Endothelial cell of umbilical vein (primary cell): ENCODE results near the gene AOC1. TPM values are rescaled to one million over a fixed set of nuclear protein-coding genes. Genes with fewer than 3 reads are reported as not detected.

Experiments used
- BruUV-seq: library from RNA; stranded (reverse); fragments of 400-500 nt; replicated peaks from 2 replicates; lab custom pipeline; 2021; lab: Mats Ljungman, UMichigan
- CTCF ChIA-PET: fragments of 300-600, 350-600 bp; sonication (Branson Sonifier 250); formaldehyde crosslinking; loops from one replicate; lab custom pipeline; 2021; ENCODE audit warnings: antibody characterized with exemption, inconsistent platforms; lab: Charles Lee
- POLR2A ChIA-PET: fragments of 300-600, 350-600 bp; sonication (Branson Sonifier 250); formaldehyde crosslinking; loops from one replicate; lab custom pipeline; 2021; ENCODE audit warnings: antibody characterized with exemption, inconsistent platforms; lab: Charles Lee
- DNase-seq: peaks from one replicate; pipeline ENCODE4 v3.0.0-alpha.2; 2011; ENCODE audit warnings: low read depth, low spot score
- FAIRE-seq: peaks from 2 replicates; lab custom pipeline; 2011; peaks lifted over from hg19 to GRCh38; lab: Jason Lieb, UNC
- H2AFZ ChIP-seq: 2 replicates; pipeline ENCODE4 v1.6.0; 2012; ENCODE audit warnings: low read depth, low read length, control low read depth, inconsistent platforms
- H3K27ac ChIP-seq: 2 replicates; pipeline ENCODE4 v1.5.1; 2011; ENCODE audit warnings: low read depth, mild to moderate bottlenecking, control low read depth, low read length, moderate library complexity; ENCODE audit not compliant: insufficient read depth
- H3K27me3 ChIP-seq, 2 experiments: 2 replicates each; pipeline versions ENCODE4 v1.6.0 to v1.6.1; 2011; ENCODE audit warnings: low read length in 2 of 2, mixed read lengths in 1 of 2; ENCODE audit not compliant: control insufficient read depth in 2 of 2, insufficient read depth in 2 of 2
- H3K36me3 ChIP-seq, 2 experiments: 2 replicates in 1 of 2; 3 replicates in 1 of 2; pipeline ENCODE4 v1.5.1; 2011; ENCODE audit warnings: low read length in 2 of 2, mild to moderate bottlenecking in 1 of 2, moderate library complexity in 1 of 2; ENCODE audit not compliant: control insufficient read depth in 2 of 2, insufficient read depth in 2 of 2; ENCODE audit errors: extremely low read depth in 1 of 2
- H3K4me1 ChIP-seq: 3 replicates; pipeline ENCODE4 v1.5.1; 2011; ENCODE audit warnings: mild to moderate bottlenecking, low read length; ENCODE audit not compliant: control insufficient read depth, insufficient read depth; ENCODE audit errors: extremely low read depth
- H3K4me2 ChIP-seq: 2 replicates; pipeline ENCODE4 v1.6.1; 2011; ENCODE audit warnings: low read length, control low read depth, mixed read lengths; ENCODE audit not compliant: insufficient read depth
- H3K4me3 ChIP-seq, 3 experiments: fragments of 200-600 bp in 1 of 3; sonication (generic), shearing (Covaris generic) in 1 of 3; replicated peaks in 1 of 3; 2 replicates each; pipeline ENCODE4 v1.5.1; 2011 to 2016; ENCODE audit warnings: control low read depth in 3 of 3, low read length in 3 of 3, mild to moderate bottlenecking in 2 of 3, inconsistent platforms in 1 of 3, low read depth in 1 of 3, moderate library complexity in 1 of 3; ENCODE audit not compliant: insufficient read depth in 1 of 3
- H3K79me2 ChIP-seq: 2 replicates; pipeline ENCODE4 v1.6.0; 2012; ENCODE audit warnings: low read length, inconsistent platforms; ENCODE audit not compliant: control insufficient read depth, insufficient read depth
- H3K9ac ChIP-seq: replicated peaks from 2 replicates; pipeline ENCODE3; 2011; ENCODE audit warnings: low read length, control low read depth; ENCODE audit not compliant: insufficient read depth; ENCODE audit errors: extremely low read depth
- H3K9me1 ChIP-seq: replicated peaks from 3 replicates; pipeline ENCODE4 v1.6.0; 2011; ENCODE audit warnings: mild to moderate bottlenecking, low read length; ENCODE audit not compliant: control insufficient read depth, insufficient read depth; ENCODE audit errors: extremely low read depth
- H3K9me3 ChIP-seq: replicated peaks from 2 replicates; pipeline ENCODE4 v1.5.1; 2012; ENCODE audit warnings: low read length, inconsistent platforms; ENCODE audit not compliant: control insufficient read depth, insufficient read depth
- H4K20me1 ChIP-seq: replicated peaks from 2 replicates; pipeline ENCODE3; 2011; ENCODE audit warnings: mild to moderate bottlenecking, low read length; ENCODE audit not compliant: control insufficient read depth, insufficient read depth; ENCODE audit errors: extremely low read depth
- EZH2 ChIP-seq: IDR thresholded peaks from 2 replicates; pipeline ENCODE4 v1.6.1; 2012; ENCODE audit warnings: borderline replicate concordance, low read depth, mild to moderate bottlenecking, moderate library complexity, low read length, inconsistent platforms; ENCODE audit not compliant: severe bottlenecking
- FOS ChIP-seq: IDR thresholded peaks from 2 replicates; pipeline ENCODE4 v1.6.1; 2011; ENCODE audit warnings: mild to moderate bottlenecking, low read length, moderate library complexity, borderline replicate concordance; ENCODE audit not compliant: insufficient read depth
- GATA2 ChIP-seq: IDR thresholded peaks from 2 replicates; pipeline ENCODE4 v1.7.0; 2011; ENCODE audit warnings: low read depth, mild to moderate bottlenecking, moderate library complexity, mixed read lengths, low read length; ENCODE audit not compliant: insufficient read length, insufficient read depth
- JUN ChIP-seq: IDR thresholded peaks from 2 replicates; pipeline ENCODE4 v1.6.1; 2011; ENCODE audit warnings: borderline replicate concordance, low read depth; ENCODE audit not compliant: insufficient read length, insufficient read depth
- MYC ChIP-seq: IDR thresholded peaks from one replicate; pipeline ENCODE4 v1.6.1; 2011; ENCODE audit warnings: mild to moderate bottlenecking, low read depth, low read length
- POLR2A ChIP-seq: IDR thresholded peaks from 2 replicates; pipeline ENCODE4 v1.6.1; 2012; ENCODE audit warnings: low read depth, mild to moderate bottlenecking, control low read depth, low read length
- POLR2AphosphoS5 ChIP-seq: IDR thresholded peaks from 2 replicates; pipeline ENCODE4 v1.6.1; 2012; ENCODE audit warnings: low read depth, mild to moderate bottlenecking, control low read depth, low read length, moderate library complexity; ENCODE audit not compliant: insufficient read depth
- dilution Hi-C: fragments of 300-500 bp; cut with MboI; formaldehyde crosslinking; loops from one replicate; pipeline ENCODE4 v1.15.0; 2019; ENCODE audit warnings: low sequenced_read_pairs; ENCODE audit not compliant: extremely low pct_ligation_motif_present
- intact Hi-C: fragments of 100-400 bp; cut with micrococcal nuclease; formaldehyde crosslinking; loops from one replicate; pipeline ENCODE4 v1.10.0; 2022
- polyA plus RNA-seq, 4 experiments: library from polyadenylated mRNA; depleted of rRNA in 3 of 4; stranded (reverse) in 3 of 4; unstranded in 1 of 4; fragments of >200 nt; gene quantifications; 2 replicates each; pipeline versions ENCODE4 v1.2.1 to v1.2.3, GENCODE V29; 2011 to 2012; ENCODE audit warnings: missing spikeins in 1 of 4
- total RNA-seq: library from RNA; stranded (reverse); gene quantifications from 2 replicates; pipeline ENCODE4 v1.2.3, GENCODE V29; 2021
- TF ChIP-seq, protein P1 (sequence below), 2 donors: IDR thresholded peaks; 1 replicate in 1 of 2; 2 replicates in 1 of 2; pipeline ENCODE4 v1.5.1; 2011; ENCODE audit warnings: low read length in 2 of 2, mild to moderate bottlenecking in 2 of 2, moderate library complexity in 2 of 2, control low read depth in 1 of 2, inconsistent platforms in 1 of 2, low read depth in 1 of 2; ENCODE audit not compliant: insufficient read depth in 1 of 2; ENCODE audit errors: extremely low read depth in 1 of 2
- TF ChIP-seq, protein P2 (sequence below): IDR thresholded peaks from 2 replicates; pipeline ENCODE4 v1.6.1; 2011; ENCODE audit not compliant: insufficient read depth, insufficient read length

The AOC1 gene
- total and polyA plus RNA-seq, 2 donors (not counting 3 experiments of a cell fraction or from before 2014, with no cell fraction given) = not detected

GRCh38 chr7:150869467-150869866, 17.1 kb downstream of the AOC1 start:
- H3K9me1 ChIP-seq = no peaks in the 10 kb centered on the region
- intact Hi-C loops (no loop called here), dilution Hi-C loops (no loop called here)
- no peak for TF ChIP-seq POLR2AphosphoS5
- no peaks in the 10 kb centered on the region for H3K4me1 ChIP-seq
- no peaks in the 10 kb centered on the region for H3K36me3 ChIP-seq
- BruUV-seq = no TSS peak
- FAIRE-seq (no peak), DNase-seq (no peak)
- H3K4me3 ChIP-seq = no peak overlapping the region
- ChIA-PET POLR2A (no interaction called here), CTCF (interaction anchor here (1.0 kb wide), 1 partner anchor 10 kb away, joined by 5 read pairs; no protein-coding TSS in a partner anchor)
- H3K79me2 ChIP-seq = no peaks in the 10 kb centered on the region
- no peaks in the 10 kb centered on the region for H4K20me1 ChIP-seq
- no peaks in the 10 kb centered on the region for H3K9me3 ChIP-seq
- peaks cover 2 to 22% of the 10 kb centered on the region in 2 experiments for H3K27me3 ChIP-seq
- no peak overlapping the region for H2AFZ ChIP-seq
- no peak overlapping the region for H3K27ac ChIP-seq
- H3K4me2 ChIP-seq = no peak overlapping the region
- H3K9ac ChIP-seq = no peak overlapping the region

DNA sequence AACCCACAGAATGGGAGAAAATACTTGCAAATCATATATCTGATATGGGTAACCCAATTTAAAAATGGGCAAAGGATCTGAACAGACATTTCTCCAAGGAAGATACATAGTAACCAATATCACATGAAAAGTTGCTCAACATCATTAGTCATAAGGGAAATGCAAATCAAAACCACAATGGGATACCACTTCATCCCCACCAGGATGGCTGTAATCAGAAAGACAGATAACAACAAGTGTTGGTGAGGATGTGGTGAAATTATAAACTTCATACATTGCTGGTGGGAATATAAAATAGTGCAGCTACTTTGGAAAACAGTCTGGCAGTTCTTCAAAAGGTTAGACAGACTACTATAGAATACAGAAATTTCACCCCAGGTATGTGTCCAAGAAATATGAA, 19.3 kb downstream of the AOC1 start:
- H3K4me1 ChIP-seq = no peaks in the 10 kb centered on the region
- H3K9me1 ChIP-seq = no peaks in the 10 kb centered on the region
- H3K27ac ChIP-seq = no peak overlapping the region
- H2AFZ ChIP-seq = no peak overlapping the region
- H3K9ac ChIP-seq = no peak overlapping the region
- DNase-seq (no peak), FAIRE-seq (no peak)
- peaks cover 2 to 24% of the 10 kb centered on the region in 2 experiments for H3K27me3 ChIP-seq
- POLR2A ChIA-PET = no interaction called here
- CTCF ChIA-PET = no interaction called here
- no peaks in the 10 kb centered on the region for H3K36me3 ChIP-seq
- BruUV-seq = no TSS peak
- H4K20me1 ChIP-seq = no peaks in the 10 kb centered on the region
- no peaks in the 10 kb centered on the region for H3K9me3 ChIP-seq
- TF ChIP-seq POLR2A (no peak), POLR2AphosphoS5 (no peak), MYC (no peak), JUN (no peak), EZH2 (no peak), FOS (no peak), GATA2 (no peak)
- TF ChIP-seq, protein P1, sequence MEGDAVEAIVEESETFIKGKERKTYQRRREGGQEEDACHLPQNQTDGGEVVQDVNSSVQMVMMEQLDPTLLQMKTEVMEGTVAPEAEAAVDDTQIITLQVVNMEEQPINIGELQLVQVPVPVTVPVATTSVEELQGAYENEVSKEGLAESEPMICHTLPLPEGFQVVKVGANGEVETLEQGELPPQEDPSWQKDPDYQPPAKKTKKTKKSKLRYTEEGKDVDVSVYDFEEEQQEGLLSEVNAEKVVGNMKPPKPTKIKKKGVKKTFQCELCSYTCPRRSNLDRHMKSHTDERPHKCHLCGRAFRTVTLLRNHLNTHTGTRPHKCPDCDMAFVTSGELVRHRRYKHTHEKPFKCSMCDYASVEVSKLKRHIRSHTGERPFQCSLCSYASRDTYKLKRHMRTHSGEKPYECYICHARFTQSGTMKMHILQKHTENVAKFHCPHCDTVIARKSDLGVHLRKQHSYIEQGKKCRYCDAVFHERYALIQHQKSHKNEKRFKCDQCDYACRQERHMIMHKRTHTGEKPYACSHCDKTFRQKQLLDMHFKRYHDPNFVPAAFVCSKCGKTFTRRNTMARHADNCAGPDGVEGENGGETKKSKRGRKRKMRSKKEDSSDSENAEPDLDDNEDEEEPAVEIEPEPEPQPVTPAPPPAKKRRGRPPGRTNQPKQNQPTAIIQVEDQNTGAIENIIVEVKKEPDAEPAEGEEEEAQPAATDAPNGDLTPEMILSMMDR (IDR thresholded peaks at IDR 0.05; ENCODE audit: extremely low read depth in 1 of 2, insufficient read depth in 1 of 2, low read depth in 1 of 2, low read length in 2 of 2) = no peak
- TF ChIP-seq, protein P2, sequence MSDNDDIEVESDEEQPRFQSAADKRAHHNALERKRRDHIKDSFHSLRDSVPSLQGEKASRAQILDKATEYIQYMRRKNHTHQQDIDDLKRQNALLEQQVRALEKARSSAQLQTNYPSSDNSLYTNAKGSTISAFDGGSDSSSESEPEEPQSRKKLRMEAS = no peak
- no peak overlapping the region for H3K4me2 ChIP-seq
- intact Hi-C loops = no loop called here
- no peak overlapping the region for H3K4me3 ChIP-seq
- no peaks in the 10 kb centered on the region for H3K79me2 ChIP-seq
- dilution Hi-C loops = no loop called here
